Smooth muscle cell (in vitro differentiated cells): ENCODE data around the gene JAML. TPM values are rescaled to one million over a fixed set of nuclear protein-coding genes. Genes with fewer than 3 reads are reported as not detected.

Experiments
- DNase-seq: peaks from one replicate; lab custom pipeline; 2025; ENCODE audit not compliant: unreplicated experiment; lab: John Stamatoyannopoulos, UW
- H2AFZ ChIP-seq: fragments of 200-600 bp; sonication (generic); 2 replicates; pipeline ENCODE4 v1.6.0; 2016; ENCODE audit warnings: antibody characterized with exemption, low read depth, mild to moderate bottlenecking
- H3F3A ChIP-seq: fragments of 200-600 bp; sonication (generic); 2 replicates; pipeline ENCODE4 v1.6.0; 2017; ENCODE audit warnings: antibody characterized with exemption, low read depth
- H3K27ac ChIP-seq: fragments of 200-600 bp; sonication (generic); 2 replicates; pipeline ENCODE4 v1.5.1; 2016; ENCODE audit warnings: low read depth, mild to moderate bottlenecking
- H3K27me3 ChIP-seq: fragments of 200-600 bp; sonication (generic); 2 replicates; pipeline ENCODE4 v1.6.1; 2016; ENCODE audit warnings: low read depth, mild to moderate bottlenecking
- H3K36me3 ChIP-seq: fragments of 200-600 bp; sonication (generic); 2 replicates; pipeline ENCODE4 v1.5.1; 2016; ENCODE audit warnings: low read depth
- H3K4me1 ChIP-seq: fragments of 200-600 bp; sonication (generic); 2 replicates; pipeline ENCODE4 v1.5.1; 2016; ENCODE audit warnings: low read depth
- H3K4me2 ChIP-seq: fragments of 200-600 bp; sonication (generic); 2 replicates; pipeline ENCODE4 v1.6.0; 2016; ENCODE audit warnings: mild to moderate bottlenecking
- H3K4me3 ChIP-seq: fragments of 200-600 bp; sonication (generic); 2 replicates; pipeline ENCODE4 v1.5.1; 2016; ENCODE audit warnings: mild to moderate bottlenecking
- H3K79me2 ChIP-seq: fragments of 200-600 bp; sonication (generic); 2 replicates; pipeline ENCODE4 v1.6.0; 2016; ENCODE audit warnings: low read depth, mild to moderate bottlenecking
- H3K9ac ChIP-seq: fragments of 200-600 bp; sonication (generic); 2 replicates; pipeline ENCODE4 v1.6.0; 2016; ENCODE audit warnings: low read depth
- H3K9me3 ChIP-seq: fragments of 200-600 bp; sonication (generic); replicated peaks from 2 replicates; pipeline ENCODE4 v1.5.1; 2016; ENCODE audit warnings: low read depth
- H4K20me1 ChIP-seq: fragments of 200-600 bp; sonication (generic); 2 replicates; pipeline ENCODE4 v1.6.0; 2016; ENCODE audit warnings: low read depth
- WGBS: methylation state at CpG from one replicate; pipeline ENCODE4 v1.1.7; 2016; ENCODE audit warnings: low lambda C conversion rate; 5-methylcytosine and 5-hydroxymethylcytosine counted together
- polyA plus RNA-seq: library from polyadenylated mRNA; unstranded; fragments of >200 nt; fragmentation: Nextera tagmentation; extraction: Ambion mirVana; gene quantifications from 2 replicates; pipeline ENCODE4 v1.2.1, GENCODE V29; 2016
- total RNA-seq: library from RNA; depleted of rRNA; stranded (reverse); fragments of >200 nt; gene quantifications from 2 replicates; pipeline ENCODE4 v1.2.3, GENCODE V29; 2014
- TF ChIP-seq, protein P1 (sequence below): fragments of 200-600 bp; sonication (generic); IDR thresholded peaks from 2 replicates; pipeline ENCODE4 v1.5.1; 2017; ENCODE audit warnings: borderline replicate concordance, mild to moderate bottlenecking, antibody characterized with exemption; ENCODE audit not compliant: insufficient read depth, poor library complexity, severe bottlenecking

JAML gene
- total and polyA plus RNA-seq, 2 experiments from 2014 or later = not detected

DNA sequence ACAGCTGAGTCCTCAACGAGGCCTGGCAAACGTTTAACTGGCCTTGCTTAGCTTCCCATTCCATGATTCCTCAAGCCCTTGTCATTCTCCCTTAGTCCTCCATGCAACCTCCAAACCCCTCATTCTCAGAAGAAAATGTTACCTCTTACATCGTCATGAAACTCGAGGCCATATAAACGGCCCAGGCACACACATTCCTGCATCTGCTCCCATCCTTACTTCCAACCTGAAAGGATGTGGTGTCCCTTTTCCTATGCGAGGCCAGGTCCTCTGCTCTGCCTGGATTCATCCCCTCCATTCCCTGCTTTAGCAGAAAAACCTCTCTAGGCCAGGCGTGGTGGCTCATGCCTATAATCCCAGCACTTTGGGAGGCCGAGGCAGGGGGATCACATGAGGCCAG lies 18.4 kb upstream of the JAML start:
- H3K4me3 ChIP-seq = no peak overlapping the region
- H4K20me1 ChIP-seq = no peaks in the 10 kb centered on the region
- H2AFZ ChIP-seq = no peak overlapping the region
- H3F3A ChIP-seq = no peaks in the 10 kb centered on the region
- H3K27ac ChIP-seq = no peak overlapping the region
- no peaks in the 10 kb centered on the region for H3K4me1 ChIP-seq
- no peaks in the 10 kb centered on the region for H3K79me2 ChIP-seq
- TF ChIP-seq, protein P1, sequence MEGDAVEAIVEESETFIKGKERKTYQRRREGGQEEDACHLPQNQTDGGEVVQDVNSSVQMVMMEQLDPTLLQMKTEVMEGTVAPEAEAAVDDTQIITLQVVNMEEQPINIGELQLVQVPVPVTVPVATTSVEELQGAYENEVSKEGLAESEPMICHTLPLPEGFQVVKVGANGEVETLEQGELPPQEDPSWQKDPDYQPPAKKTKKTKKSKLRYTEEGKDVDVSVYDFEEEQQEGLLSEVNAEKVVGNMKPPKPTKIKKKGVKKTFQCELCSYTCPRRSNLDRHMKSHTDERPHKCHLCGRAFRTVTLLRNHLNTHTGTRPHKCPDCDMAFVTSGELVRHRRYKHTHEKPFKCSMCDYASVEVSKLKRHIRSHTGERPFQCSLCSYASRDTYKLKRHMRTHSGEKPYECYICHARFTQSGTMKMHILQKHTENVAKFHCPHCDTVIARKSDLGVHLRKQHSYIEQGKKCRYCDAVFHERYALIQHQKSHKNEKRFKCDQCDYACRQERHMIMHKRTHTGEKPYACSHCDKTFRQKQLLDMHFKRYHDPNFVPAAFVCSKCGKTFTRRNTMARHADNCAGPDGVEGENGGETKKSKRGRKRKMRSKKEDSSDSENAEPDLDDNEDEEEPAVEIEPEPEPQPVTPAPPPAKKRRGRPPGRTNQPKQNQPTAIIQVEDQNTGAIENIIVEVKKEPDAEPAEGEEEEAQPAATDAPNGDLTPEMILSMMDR = no peak
- peaks cover 53% of the 10 kb centered on the region for H3K27me3 ChIP-seq
- H3K9ac ChIP-seq = no peak overlapping the region
- WGBS = 61% methylated on average over 8 of the region's 8 CpGs
- H3K4me2 ChIP-seq = no peak overlapping the region
- DNase-seq = no peak
- no peaks in the 10 kb centered on the region for H3K36me3 ChIP-seq
- H3K9me3 ChIP-seq = no peaks in the 10 kb centered on the region

DNA sequence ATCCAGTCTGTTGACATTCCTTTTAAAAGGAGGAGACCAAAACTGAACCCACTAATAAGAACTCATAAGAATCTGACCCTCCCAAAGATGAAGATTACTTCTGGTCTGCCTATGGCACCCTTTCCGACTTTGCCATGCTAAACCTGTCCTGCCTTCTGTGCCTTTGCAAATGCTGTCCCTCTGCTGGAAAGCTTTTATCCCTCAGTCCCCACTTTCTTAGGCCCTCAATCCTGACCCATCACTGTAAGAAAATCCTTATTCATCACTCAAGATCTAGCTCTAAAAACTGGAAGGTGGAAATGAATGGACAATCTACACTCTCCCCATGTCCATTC lies 16.9 kb upstream of the JAML start:
- H3K9ac ChIP-seq = peak overlapping the region; percentile 61
- peak overlapping the region; percentile 80 for H3K27ac ChIP-seq
- H3F3A ChIP-seq = no peaks in the 10 kb centered on the region
- no peak overlapping the region for H3K4me3 ChIP-seq
- peaks cover 40% of the 10 kb centered on the region for H3K27me3 ChIP-seq
- H3K36me3 ChIP-seq = no peaks in the 10 kb centered on the region
- H4K20me1 ChIP-seq = no peaks in the 10 kb centered on the region
- WGBS = 55% methylated on average over 1 of the region's 1 CpG
- no peaks in the 10 kb centered on the region for H3K9me3 ChIP-seq
- H3K4me1 ChIP-seq = no peaks in the 10 kb centered on the region
- no peak overlapping the region for H2AFZ ChIP-seq
- peak overlapping the region; percentile 48 for H3K4me2 ChIP-seq
- TF ChIP-seq, protein P1 = no peak
- H3K79me2 ChIP-seq = no peaks in the 10 kb centered on the region
- no peak for DNase-seq

DNA sequence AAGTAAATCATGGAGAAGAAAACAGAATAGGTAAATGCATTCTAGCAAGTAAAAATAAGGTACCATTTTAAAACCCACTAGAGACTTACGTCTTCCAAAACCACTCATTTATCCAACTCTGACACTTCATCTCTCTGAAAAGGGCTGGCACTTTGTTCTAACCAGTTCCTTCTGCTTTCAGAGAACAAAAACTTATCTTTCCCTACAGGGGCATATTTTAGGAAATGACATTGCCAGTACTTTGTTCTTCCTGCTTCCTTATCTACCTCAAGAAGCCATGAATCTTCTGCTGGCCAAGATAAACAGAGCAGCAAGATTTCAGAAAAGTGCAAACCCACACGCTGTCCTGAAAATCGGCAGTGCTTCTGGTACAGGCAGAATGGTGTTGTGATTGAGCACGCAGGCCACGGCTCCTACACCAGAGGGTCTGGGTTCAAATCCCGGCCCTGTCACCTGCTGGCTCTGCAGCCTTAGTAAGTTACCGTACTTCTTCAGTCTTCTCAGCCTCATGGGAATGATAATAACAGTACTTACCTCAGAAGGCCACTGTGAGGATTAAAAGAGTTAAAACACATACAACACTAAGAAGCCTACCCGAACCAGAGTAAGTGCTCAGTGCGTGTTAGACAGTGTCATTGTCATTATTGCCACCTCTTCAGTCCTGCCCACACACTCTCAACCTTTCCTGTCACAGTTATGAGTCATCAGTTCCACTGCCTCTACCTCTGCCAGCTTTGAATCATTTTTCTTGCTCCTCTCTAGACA lies 16.4 kb upstream of the JAML start:
- H3K27ac ChIP-seq = peak overlapping the region; percentile 80
- H3F3A ChIP-seq = no peaks in the 10 kb centered on the region
- H3K9me3 ChIP-seq = no peaks in the 10 kb centered on the region
- peak overlapping the region; percentile 5 for H3K9ac ChIP-seq
- 69% methylated on average over 9 of the region's 9 CpGs for WGBS
- peaks cover 37% of the 10 kb centered on the region for H3K27me3 ChIP-seq
- H3K36me3 ChIP-seq = no peaks in the 10 kb centered on the region
- no peaks in the 10 kb centered on the region for H4K20me1 ChIP-seq
- no peak overlapping the region for H3K4me3 ChIP-seq
- no peaks in the 10 kb centered on the region for H3K4me1 ChIP-seq
- no peak for DNase-seq
- no peaks in the 10 kb centered on the region for H3K79me2 ChIP-seq
- TF ChIP-seq, protein P1 = no peak
- H3K4me2 ChIP-seq = no peak overlapping the region
- H2AFZ ChIP-seq = no peak overlapping the region
